Chondrocyte (in vitro differentiated cells): Measurements from ENCODE around the gene DNAJA2. TPM values are rescaled to one million over a fixed set of nuclear protein-coding genes. Genes with fewer than 3 reads are reported as not detected.
A peak's percentile ranks its signal among the peaks of the same experiment; 100 is the strongest.

Experiments used
- DNase-seq: peaks from one replicate; pipeline ENCODE4 v3.0.0; 2021; ENCODE audit warnings: mixed read lengths, low spot score
- H3K27ac Mint-ChIP-seq: one replicate; pipeline ENCODE4 v1.8.0; 2021; ENCODE audit warnings: mild to moderate bottlenecking, moderate library complexity, mixed read lengths; ENCODE audit not compliant: unreplicated experiment
- H3K27me3 Mint-ChIP-seq: 2 replicates; pipeline ENCODE4 v1.8.0; 2021; ENCODE audit warnings: low read depth, mixed read lengths
- H3K36me3 Mint-ChIP-seq: 2 replicates; pipeline ENCODE4 v1.8.0; 2021; ENCODE audit warnings: low read depth, mixed read lengths
- H3K4me1 Mint-ChIP-seq: 2 replicates; pipeline ENCODE4 v1.8.0; 2021; ENCODE audit warnings: low read depth, mild to moderate bottlenecking, mixed read lengths
- H3K4me3 Mint-ChIP-seq: one replicate; pipeline ENCODE4 v1.8.0; 2021; ENCODE audit warnings: mild to moderate bottlenecking, moderate library complexity, mixed read lengths; ENCODE audit not compliant: unreplicated experiment
- H3K9me3 Mint-ChIP-seq: 2 replicates; pipeline ENCODE4 v1.8.0; 2021; ENCODE audit warnings: low read depth, mixed read lengths
- CTCF ChIP-seq: fragments of 200-600 bp; sonication (generic); IDR thresholded peaks from 2 replicates; pipeline ENCODE4 v1.5.0; 2021; ENCODE audit warnings: antibody characterized with exemption, mild to moderate bottlenecking, moderate library complexity
- long read RNA-seq: library from polyadenylated mRNA; stranded (forward); transcript quantifications from one replicate; pipeline ENCODE4 v2.0.0, GENCODE V29; 2021
- total RNA-seq: library from RNA; stranded (reverse); gene quantifications from 3 replicates; pipeline ENCODE4 v1.2.1, GENCODE V29; 2021

Gene DNAJA2
- total RNA-seq: 43.1 to 54.4 TPM (median 44.6 TPM) in 3 replicates
- long read RNA-seq, transcript DNAJA2-201 (9 exons, 3,122 nt): major isoform, 80 of 92 reads
- long read RNA-seq, partial matches to known transcripts: 5 of 92 reads
- long read RNA-seq, other reads (novel, unspliced or antisense): 6 of 92 reads

GRCh38 chr16:46973207-46973995 lies at the start of gene DNAJA2:
Gene DNAJA2, minus strand, starts transcription at chr16:46973674. Its CDS starts 102 bp downstream, at chr16:46973572.
- Mint-ChIP-seq H3K9me3 (no peaks in the 10 kb centered on the region), H3K4me3 (peak within 1 kb of the TSS; percentile 93), H3K27me3 (no peaks in the 10 kb centered on the region), H3K27ac (peak within 1 kb of the TSS; percentile 99), H3K4me1 (peaks cover 32% of the 10 kb centered on the region), H3K36me3 (peaks cover 8% of the 10 kb centered on the region)
- TF ChIP-seq CTCF: no peak
- DNase-seq: peak; percentile 94

- Mint-ChIP-seq H3K27me3 (peaks cover 4% of the 10 kb centered on the region), H3K4me1 (no peaks in the 10 kb centered on the region), H3K4me3 (no peak overlapping the region), H3K36me3 (no peaks in the 10 kb centered on the region), H3K27ac (no peak overlapping the region), H3K9me3 (no peaks in the 10 kb centered on the region)
- TF ChIP-seq CTCF: peak; percentile 67
- no peak for DNase-seq
Observed at GRCh38 chr16:47019568-47019967, 46.1 kb upstream of the DNAJA2 start.

GRCh38 chr16:47018223-47018891 lies 44.9 kb upstream of the DNAJA2 start:
- DNase-seq: no peak

GRCh38 chr16:47017636-47018035 lies 44.2 kb upstream of the DNAJA2 start:
- TF ChIP-seq CTCF: no peak
- Mint-ChIP-seq H3K4me3 (no peak overlapping the region), H3K27ac (no peak overlapping the region), H3K9me3 (no peaks in the 10 kb centered on the region), H3K36me3 (no peaks in the 10 kb centered on the region), H3K27me3 (peaks cover 4% of the 10 kb centered on the region), H3K4me1 (no peaks in the 10 kb centered on the region)
- no peak for DNase-seq

More at GRCh38 chr16:47018223-47018891, 44.9 kb upstream of the DNAJA2 start:
- peak; percentile 61 for TF ChIP-seq CTCF
- Mint-ChIP-seq H3K9me3 (no peaks in the 10 kb centered on the region), H3K36me3 (no peaks in the 10 kb centered on the region), H3K4me3 (no peak overlapping the region), H3K27ac (no peak overlapping the region), H3K27me3 (peaks cover 4% of the 10 kb centered on the region), H3K4me1 (no peaks in the 10 kb centered on the region)

- Mint-ChIP-seq H3K36me3 (no peaks in the 10 kb centered on the region), H3K27me3 (peaks cover 4% of the 10 kb centered on the region), H3K27ac (no peak overlapping the region), H3K9me3 (no peaks in the 10 kb centered on the region), H3K4me1 (no peaks in the 10 kb centered on the region), H3K4me3 (no peak overlapping the region)
- no peak for TF ChIP-seq CTCF
- DNase-seq: no peak
Observed at GRCh38 chr16:47016700-47017133, 43.2 kb upstream of the DNAJA2 start.
